Subcutaneous abdominal adipose tissue (tissue), 5 donors: ENCODE results near the gene AGTR1.
"Not testable (repeated sequence)": the region's sequence is repeated elsewhere in the genome, so short reads cannot be mapped to it uniquely, and the experiment has no call there.

Source experiments
- H3K27ac ChIP-seq: one replicate; pipeline ENCODE4 v1.7.0; 2013; ENCODE audit warnings: low read depth, mild to moderate bottlenecking, inconsistent platforms, low read length, moderate library complexity
- H3K27me3 ChIP-seq, 5 donors: one replicate each; pipeline ENCODE4 v1.7.0; 2013; ENCODE audit warnings: low read length in 5 of 5, inconsistent platforms in 1 of 5; ENCODE audit not compliant: control insufficient read depth in 5 of 5, insufficient read depth in 4 of 5
- H3K36me3 ChIP-seq, 5 donors: one replicate each; pipeline ENCODE4 v1.7.0; 2013; ENCODE audit warnings: low read length in 5 of 5; ENCODE audit not compliant: control insufficient read depth in 5 of 5, insufficient read depth in 5 of 5
- H3K4me1 ChIP-seq, 5 donors: one replicate each; pipeline ENCODE4 v1.7.0; 2013; ENCODE audit warnings: low read length in 5 of 5, mild to moderate bottlenecking in 3 of 5, moderate library complexity in 1 of 5; ENCODE audit not compliant: control insufficient read depth in 5 of 5, insufficient read depth in 5 of 5
- H3K4me3 ChIP-seq, 5 donors: one replicate each; pipeline ENCODE4 v1.7.0; 2013; ENCODE audit warnings: low read length in 5 of 5, low read depth in 1 of 5
- H3K9ac ChIP-seq, 5 donors: one replicate each; pipeline ENCODE4 v1.7.0; 2013; ENCODE audit warnings: low read length in 5 of 5, mild to moderate bottlenecking in 4 of 5, moderate library complexity in 3 of 5
- H3K9me3 ChIP-seq, 5 donors: one replicate each; pipeline ENCODE4 v1.7.0; 2013; ENCODE audit warnings: low read length in 5 of 5; ENCODE audit not compliant: control insufficient read depth in 5 of 5
- donor health status: healthy.
- donor health status: healthy.
- donor health status: healthy.
- donor health status: healthy.
- donor health status: healthy.

The AGTR1 gene

GRCh38 chr3:148737104-148737530, 39.4 kb downstream of the AGTR1 start:
- H3K27ac ChIP-seq: no peak overlapping the region
- H3K36me3 ChIP-seq: peaks cover 0 to 6% (median 0%) of the 10 kb centered on the region in 5 donors
- no peaks in the 10 kb centered on the region for H3K9me3 ChIP-seq
- H3K27me3 ChIP-seq: no peaks in the 10 kb centered on the region
- peaks cover 0 to 35% (median 27%) of the 10 kb centered on the region in 5 donors for H3K4me1 ChIP-seq
- H3K9ac ChIP-seq: no peak overlapping the region
- no peak overlapping the region for H3K4me3 ChIP-seq

GRCh38 chr3:148739720-148740119, 42.0 kb downstream of the AGTR1 start:
- Histone ChIP-seq H3K27me3 (no peaks in the 10 kb centered on the region), H3K9ac (no peak overlapping the region), H3K4me1 (peaks cover 0 to 33% (median 27%) of the 10 kb centered on the region in 5 donors), H3K4me3 (no peak overlapping the region), H3K27ac (no peak overlapping the region), H3K36me3 (peaks cover 0 to 6% (median 0%) of the 10 kb centered on the region in 5 donors), H3K9me3 (no peaks in the 10 kb centered on the region)

GRCh38 chr3:148740291-148740690, 42.6 kb downstream of the AGTR1 start:
- H3K27me3 ChIP-seq: no peaks in the 10 kb centered on the region
- H3K9me3 ChIP-seq: no peaks in the 10 kb centered on the region
- H3K9ac ChIP-seq: no peak overlapping the region
- H3K27ac ChIP-seq: no peak overlapping the region
- H3K36me3 ChIP-seq: peaks cover 0 to 6% (median 0%) of the 10 kb centered on the region in 5 donors
- H3K4me3 ChIP-seq: no peak overlapping the region
- H3K4me1 ChIP-seq: peaks cover 0 to 28% (median 27%) of the 10 kb centered on the region in 5 donors

GRCh38 chr3:148741219-148741618, 43.5 kb downstream of the AGTR1 start:
- no peak overlapping the region for H3K9ac ChIP-seq
- H3K27ac ChIP-seq: no peak overlapping the region
- no peak overlapping the region for H3K4me3 ChIP-seq
- no peaks in the 10 kb centered on the region for H3K27me3 ChIP-seq
- H3K4me1 ChIP-seq: peaks cover 0 to 20% (median 18%) of the 10 kb centered on the region in 5 donors
- peaks cover 0 to 6% (median 0%) of the 10 kb centered on the region in 5 donors for H3K36me3 ChIP-seq
- no peaks in the 10 kb centered on the region for H3K9me3 ChIP-seq

GRCh38 chr3:148742118-148742517, 44.4 kb downstream of the AGTR1 start:
- H3K27me3 ChIP-seq: no peaks in the 10 kb centered on the region
- no peak overlapping the region for H3K27ac ChIP-seq
- no peaks in the 10 kb centered on the region for H3K9me3 ChIP-seq
- H3K36me3 ChIP-seq: peaks cover 0 to 6% (median 0%) of the 10 kb centered on the region in 5 donors
- H3K4me3 ChIP-seq: no peak overlapping the region
- H3K9ac ChIP-seq: no peak overlapping the region
- H3K4me1 ChIP-seq: peaks cover 0 to 15% (median 11%) of the 10 kb centered on the region in 5 donors

GRCh38 chr3:148746053-148746452, 48.4 kb downstream of the AGTR1 start:
- no peak overlapping the region for H3K4me3 ChIP-seq
- peaks cover 0 to 3% (median 0%) of the 10 kb centered on the region in 5 donors for H3K36me3 ChIP-seq
- H3K27me3 ChIP-seq: no peaks in the 10 kb centered on the region

GRCh38 chr3:148748283-148748682, 50.6 kb downstream of the AGTR1 start:
- H3K9ac ChIP-seq: no peak overlapping the region
- H3K27me3 ChIP-seq: no peaks in the 10 kb centered on the region
- H3K4me1 ChIP-seq: no peaks in the 10 kb centered on the region
- H3K4me3 ChIP-seq: no peak overlapping the region
- no peaks in the 10 kb centered on the region for H3K9me3 ChIP-seq
- H3K36me3 ChIP-seq: no peaks in the 10 kb centered on the region
- H3K27ac ChIP-seq: no peak overlapping the region

More at GRCh38 chr3:148746053-148746452, 48.4 kb downstream of the AGTR1 start:
- H3K9ac ChIP-seq: no peak overlapping the region
- H3K9me3 ChIP-seq: no peaks in the 10 kb centered on the region
- no peaks in the 10 kb centered on the region for H3K4me1 ChIP-seq
- no peak overlapping the region for H3K27ac ChIP-seq

GRCh38 chr3:148750296-148750695, 52.6 kb downstream of the AGTR1 start:
- Histone ChIP-seq H3K9ac (no peak overlapping the region), H3K9me3 (no peaks in the 10 kb centered on the region), H3K27ac (no peak overlapping the region), H3K27me3 (no peaks in the 10 kb centered on the region), H3K4me1 (no peaks in the 10 kb centered on the region), H3K4me3 (no peak overlapping the region), H3K36me3 (no peaks in the 10 kb centered on the region)

GRCh38 chr3:148751461-148751860, 53.8 kb downstream of the AGTR1 start:
- no peak overlapping the region for H3K27ac ChIP-seq
- H3K36me3 ChIP-seq: no peaks in the 10 kb centered on the region
- H3K4me1 ChIP-seq: no peaks in the 10 kb centered on the region
- no peak overlapping the region for H3K9ac ChIP-seq
- H3K9me3 ChIP-seq: no peaks in the 10 kb centered on the region
- no peaks in the 10 kb centered on the region for H3K27me3 ChIP-seq
- no peak overlapping the region for H3K4me3 ChIP-seq

GRCh38 chr3:148753385-148753784, 55.7 kb downstream of the AGTR1 start:
- H3K36me3 ChIP-seq, H3K9me3 ChIP-seq, H3K9ac ChIP-seq, H3K27ac ChIP-seq, H3K27me3 ChIP-seq, H3K4me3 ChIP-seq: not testable (repeated sequence)
- peaks cover 0 to 15% (median 13%) of the 10 kb centered on the region in 5 donors for H3K4me1 ChIP-seq

GRCh38 chr3:148755570-148755969, 57.9 kb downstream of the AGTR1 start:
- H3K36me3 ChIP-seq: no peaks in the 10 kb centered on the region
- H3K27ac ChIP-seq: no peak overlapping the region
- no peak overlapping the region for H3K4me3 ChIP-seq
- peaks cover 0 to 17% (median 16%) of the 10 kb centered on the region in 5 donors for H3K4me1 ChIP-seq
- no peaks in the 10 kb centered on the region for H3K27me3 ChIP-seq
- no peaks in the 10 kb centered on the region for H3K9me3 ChIP-seq
- H3K9ac ChIP-seq: no peak overlapping the region
